ENCODE results near the gene GHITM.

The GHITM gene

DNA sequence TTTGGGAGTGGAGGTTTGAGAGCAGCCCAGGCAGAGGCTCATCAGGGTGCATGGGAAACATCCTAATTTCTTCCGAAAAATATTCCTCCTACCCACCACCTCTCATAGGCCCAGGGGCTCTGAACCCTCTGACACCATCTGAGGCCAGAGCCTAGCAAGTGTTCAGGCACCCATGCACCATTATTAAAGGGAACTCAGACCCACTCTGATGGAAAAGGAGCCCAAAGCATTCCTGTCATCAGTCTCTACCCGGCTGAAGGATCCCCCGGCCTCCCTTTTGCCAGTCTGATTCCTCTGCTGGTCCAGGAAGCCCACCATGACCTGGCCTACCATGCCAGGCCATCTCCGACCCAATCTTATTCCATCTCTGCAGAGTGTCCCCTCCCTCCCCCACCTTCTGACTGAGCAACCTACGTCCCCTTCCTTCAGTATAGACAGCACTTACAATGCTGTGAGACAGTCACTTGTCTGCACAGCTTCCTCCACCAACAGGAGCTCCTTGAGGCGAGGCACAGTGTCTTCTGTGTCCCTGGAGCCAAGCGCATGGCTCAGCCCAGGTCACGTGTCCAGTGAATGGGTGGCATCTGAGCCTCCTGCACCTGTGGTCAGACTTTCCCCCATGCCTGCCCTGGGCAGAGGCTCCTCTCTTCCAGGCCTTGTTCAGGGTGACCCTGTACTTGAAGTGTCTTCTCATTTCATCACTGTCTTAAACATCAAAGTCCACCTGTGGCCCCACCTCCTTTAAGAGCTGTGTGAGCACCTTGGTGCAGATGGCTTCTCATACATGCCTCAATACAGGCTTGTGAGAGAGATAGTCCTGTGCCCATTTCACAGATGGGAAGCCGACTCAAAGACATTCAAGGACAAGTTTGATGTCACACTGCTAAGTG lies 33.4 kb downstream of the GHITM start:
- DNase-seq (ENCODE audit: low read depth): no peak
- no peak overlapping the region for H3K4me3 ChIP-seq (ENCODE audit: low read length)
- TF ChIP-seq, protein P1, sequence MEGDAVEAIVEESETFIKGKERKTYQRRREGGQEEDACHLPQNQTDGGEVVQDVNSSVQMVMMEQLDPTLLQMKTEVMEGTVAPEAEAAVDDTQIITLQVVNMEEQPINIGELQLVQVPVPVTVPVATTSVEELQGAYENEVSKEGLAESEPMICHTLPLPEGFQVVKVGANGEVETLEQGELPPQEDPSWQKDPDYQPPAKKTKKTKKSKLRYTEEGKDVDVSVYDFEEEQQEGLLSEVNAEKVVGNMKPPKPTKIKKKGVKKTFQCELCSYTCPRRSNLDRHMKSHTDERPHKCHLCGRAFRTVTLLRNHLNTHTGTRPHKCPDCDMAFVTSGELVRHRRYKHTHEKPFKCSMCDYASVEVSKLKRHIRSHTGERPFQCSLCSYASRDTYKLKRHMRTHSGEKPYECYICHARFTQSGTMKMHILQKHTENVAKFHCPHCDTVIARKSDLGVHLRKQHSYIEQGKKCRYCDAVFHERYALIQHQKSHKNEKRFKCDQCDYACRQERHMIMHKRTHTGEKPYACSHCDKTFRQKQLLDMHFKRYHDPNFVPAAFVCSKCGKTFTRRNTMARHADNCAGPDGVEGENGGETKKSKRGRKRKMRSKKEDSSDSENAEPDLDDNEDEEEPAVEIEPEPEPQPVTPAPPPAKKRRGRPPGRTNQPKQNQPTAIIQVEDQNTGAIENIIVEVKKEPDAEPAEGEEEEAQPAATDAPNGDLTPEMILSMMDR (IDR thresholded peaks at IDR 0.05; ENCODE audit: insufficient read depth, low read depth, low read length, missing control alignments): no peak

DNA sequence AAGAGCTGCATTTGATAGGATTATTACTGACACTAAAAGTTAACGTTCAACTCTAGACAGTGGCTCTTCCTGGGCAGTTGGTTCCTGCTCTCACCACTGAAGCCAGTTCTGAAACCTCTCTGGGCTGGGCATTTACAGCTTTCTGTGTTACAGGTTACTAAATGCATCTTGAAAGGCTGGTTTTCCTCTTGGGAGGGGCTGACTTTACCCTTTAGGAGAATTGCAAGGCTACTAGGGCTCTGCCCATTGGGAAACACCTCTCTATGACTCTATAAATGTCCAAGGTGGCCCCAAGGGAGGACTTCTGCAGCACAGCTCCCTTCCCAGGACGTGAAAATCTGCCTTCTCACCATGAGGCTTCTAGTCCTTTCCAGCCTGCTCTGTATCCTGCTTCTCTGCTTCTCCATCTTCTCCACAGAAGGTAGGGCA lies 34.2 kb downstream of the GHITM start, which contains the start of gene GPR15LG:
TSS of gene GPR15LG (plus strand) at position 301 of the 429 bp plus-strand sequence. CDS start at position 352, 51 bp downstream.
- DNase-seq (ENCODE audit: low read depth): peak; percentile 61
- TF ChIP-seq, protein P1 (IDR thresholded peaks at IDR 0.05; ENCODE audit: insufficient read depth, low read depth, low read length, missing control alignments): no peak
- H3K4me3 ChIP-seq (ENCODE audit: low read length): peak within 1 kb of the TSS; percentile 53

DNA sequence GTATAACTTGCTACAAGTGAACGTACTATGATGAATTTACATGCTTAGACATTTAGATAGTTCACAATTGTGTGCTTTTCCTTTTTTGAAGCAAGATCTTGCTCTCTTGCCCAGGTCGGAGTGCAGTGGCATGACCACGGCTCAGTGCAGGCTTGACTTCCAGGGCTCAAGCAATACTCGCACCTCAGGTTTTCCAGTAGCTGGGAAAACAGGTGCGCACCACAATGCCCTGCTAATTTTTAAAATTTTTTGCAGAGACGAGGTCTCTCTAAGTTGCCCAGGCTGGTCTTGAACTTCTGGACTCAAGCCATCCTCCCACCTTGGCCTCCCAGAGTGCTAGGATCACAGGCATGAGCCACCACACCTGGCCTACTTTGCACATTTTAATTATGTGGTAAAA lies 36.1 kb downstream of the GHITM start:
- no peak for DNase-seq (ENCODE audit: low read depth)
- H3K4me3 ChIP-seq (ENCODE audit: low read length): peak overlapping the region; percentile 53
- TF ChIP-seq, protein P1 (IDR thresholded peaks at IDR 0.05; ENCODE audit: insufficient read depth, low read depth, low read length, missing control alignments): no peak

DNA sequence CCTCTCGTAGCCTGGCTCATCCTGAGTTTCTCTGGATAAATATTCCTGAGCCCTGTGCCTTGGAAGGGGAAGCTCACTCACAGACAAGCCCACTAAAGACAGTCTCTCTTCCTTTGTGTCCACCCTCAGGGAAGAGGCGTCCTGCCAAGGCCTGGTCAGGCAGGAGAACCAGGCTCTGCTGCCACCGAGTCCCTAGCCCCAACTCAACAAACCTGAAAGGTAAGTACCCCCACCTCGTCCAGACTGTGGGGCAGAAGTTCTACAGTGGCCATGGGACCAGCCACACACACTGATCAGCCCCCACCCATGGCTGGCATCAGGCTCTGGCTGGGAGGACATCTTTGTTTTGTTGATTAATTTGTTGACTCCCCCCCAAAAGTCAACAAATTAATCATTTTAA lies 37.0 kb downstream of the GHITM start:
- H3K4me3 ChIP-seq (ENCODE audit: low read length): no peak overlapping the region
- TF ChIP-seq, protein P1 (IDR thresholded peaks at IDR 0.05; ENCODE audit: insufficient read depth, low read depth, low read length, missing control alignments): no peak
- DNase-seq (ENCODE audit: low read depth): no peak

DNA sequence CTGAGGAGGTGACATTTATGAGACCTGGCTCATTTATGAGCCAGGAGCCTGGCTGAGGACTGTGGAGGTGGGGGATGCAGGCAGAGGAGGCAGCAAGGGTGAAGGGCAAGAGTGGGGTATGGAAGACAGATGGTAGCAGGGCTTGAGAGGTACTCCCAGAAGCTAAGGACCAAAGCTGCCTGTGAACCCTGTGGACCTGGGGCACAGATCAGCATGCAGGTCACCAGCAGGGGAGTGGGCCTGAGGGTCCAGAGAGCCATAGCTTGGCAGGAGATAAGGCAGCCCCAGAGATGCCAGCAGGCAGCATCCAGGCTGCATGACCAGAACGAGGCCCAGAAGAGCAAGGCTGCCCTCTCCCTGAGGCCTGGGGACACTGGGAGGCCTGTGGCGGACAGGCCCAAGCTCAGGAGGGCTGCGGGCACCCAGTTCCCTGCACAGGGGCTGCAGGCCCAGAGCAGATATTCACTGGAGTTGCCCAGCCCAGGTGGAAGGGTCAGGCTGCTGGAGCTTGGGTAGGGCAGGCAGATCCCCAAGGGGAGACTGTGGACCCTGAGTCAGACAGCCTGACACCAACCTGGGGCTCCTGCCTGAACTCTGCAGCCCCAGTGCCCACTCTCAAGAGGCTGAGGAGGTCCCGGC lies 37.6 kb downstream of the GHITM start:
- TF ChIP-seq, protein P1 (IDR thresholded peaks at IDR 0.05; ENCODE audit: insufficient read depth, low read depth, low read length, missing control alignments): no peak
- no peak overlapping the region for H3K4me3 ChIP-seq (ENCODE audit: low read length)
- DNase-seq (ENCODE audit: low read depth): no peak

DNA sequence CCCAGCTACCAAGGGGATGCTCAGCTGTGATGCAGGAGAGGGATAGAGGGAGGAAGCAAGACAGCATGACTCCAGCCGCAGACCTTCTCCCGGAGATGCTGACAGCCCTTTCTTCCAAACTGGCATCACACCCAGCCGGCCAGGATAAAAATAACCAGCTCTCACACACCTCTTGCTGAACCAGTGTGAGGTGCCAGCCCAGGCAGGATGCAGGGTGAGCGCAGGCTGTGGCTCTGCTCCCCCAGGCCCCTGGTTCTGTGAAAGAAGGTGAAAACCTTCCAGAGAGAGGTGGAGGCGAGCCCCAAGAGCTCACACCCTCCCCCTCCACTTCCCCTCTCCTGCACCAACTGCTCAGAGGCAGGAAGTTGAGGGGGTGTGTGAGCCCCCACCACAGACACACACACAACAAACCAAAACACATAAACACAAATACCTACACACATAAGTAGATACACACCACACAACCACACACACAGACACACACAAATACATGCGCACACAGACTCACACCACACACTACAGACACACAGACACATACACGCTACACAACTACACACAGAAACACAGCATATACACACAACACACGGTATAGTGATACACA lies 38.3 kb downstream of the GHITM start:
- no peak overlapping the region for H3K4me3 ChIP-seq (ENCODE audit: low read length)
- TF ChIP-seq, protein P1 (IDR thresholded peaks at IDR 0.05; ENCODE audit: insufficient read depth, low read depth, low read length, missing control alignments): no peak
- peak; percentile 65 for DNase-seq (ENCODE audit: low read depth)
